Epidermal melanocyte (primary cell): ENCODE measurements around the gene MMP27.

Experiments used
- DNase-seq: peaks from one replicate; pipeline ENCODE4 v3.0.0; 2011; ENCODE audit warnings: low spot score; ENCODE audit not compliant: insufficient read length

The MMP27 gene

DNA sequence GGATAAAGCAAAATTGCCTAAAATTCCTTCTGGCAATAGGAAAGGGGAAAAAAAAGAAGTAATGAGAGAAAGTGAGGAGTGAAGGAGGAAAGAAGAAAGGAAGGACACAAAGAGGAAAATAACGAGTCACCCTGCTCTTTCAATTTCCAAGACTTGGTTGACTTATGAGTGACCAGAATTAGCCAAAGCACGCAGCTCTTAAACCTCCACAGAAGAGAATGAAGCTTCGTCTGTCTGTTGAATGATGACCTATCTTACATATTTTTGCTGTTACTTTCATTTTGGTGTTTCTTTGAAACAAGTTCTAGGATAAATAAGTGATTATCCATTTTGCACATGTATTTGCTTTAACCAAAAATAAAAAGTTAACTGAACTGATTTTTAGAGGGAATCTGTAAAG is 728 bp downstream of the MMP27 start:
- no peak for DNase-seq

DNA sequence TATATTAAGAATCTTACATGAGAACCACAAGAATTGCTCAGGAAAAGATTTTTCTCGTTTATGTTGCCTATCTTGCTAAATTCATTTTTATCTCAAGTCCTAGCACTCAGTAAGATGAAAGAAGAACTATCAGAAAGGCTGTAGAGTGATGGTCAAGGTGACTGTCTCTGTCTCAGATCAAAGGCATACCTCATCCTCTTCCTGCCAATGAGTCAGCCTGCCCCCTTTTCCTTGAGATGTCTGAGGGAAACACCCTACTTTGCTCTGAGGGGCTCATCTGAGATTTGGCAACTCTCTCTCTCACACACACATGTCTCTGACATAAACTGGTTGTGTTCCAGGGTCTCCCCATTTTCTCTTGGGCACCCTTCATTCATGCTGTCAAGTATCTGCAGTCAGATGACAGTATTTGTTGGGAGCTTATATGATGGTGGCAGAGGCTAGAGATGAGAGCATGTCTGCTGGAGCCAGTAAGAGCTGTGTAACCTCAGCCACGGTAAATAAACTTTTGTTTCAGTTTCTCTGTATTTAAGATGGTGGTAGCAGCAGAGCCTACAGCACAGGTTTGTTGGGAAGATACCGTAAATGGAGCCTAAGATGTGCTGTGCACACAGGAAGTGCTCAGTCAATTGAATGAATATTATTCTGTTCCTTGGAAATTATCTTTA is 1.6 kb downstream of the MMP27 start:
- no peak for DNase-seq

DNA sequence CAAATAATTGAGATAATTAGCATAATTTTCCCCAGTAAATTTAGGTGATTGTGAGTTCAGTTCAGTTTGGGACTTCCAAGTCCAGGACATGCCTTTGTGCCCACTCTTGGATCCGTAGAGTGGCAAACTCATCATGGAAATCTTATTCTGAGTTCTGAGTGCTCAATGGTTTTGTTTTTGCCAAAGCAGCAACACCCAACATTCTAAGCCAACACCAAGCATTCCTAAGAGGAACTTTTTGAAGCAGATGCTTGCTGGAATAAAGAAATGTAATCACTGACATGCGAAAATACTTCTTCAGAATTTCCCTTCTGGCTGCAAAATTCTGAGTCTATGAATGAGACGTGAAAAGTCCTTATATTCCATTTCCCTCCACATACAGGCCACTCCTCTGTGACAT is 10.4 kb downstream of the MMP27 start:
- DNase-seq = no peak

DNA sequence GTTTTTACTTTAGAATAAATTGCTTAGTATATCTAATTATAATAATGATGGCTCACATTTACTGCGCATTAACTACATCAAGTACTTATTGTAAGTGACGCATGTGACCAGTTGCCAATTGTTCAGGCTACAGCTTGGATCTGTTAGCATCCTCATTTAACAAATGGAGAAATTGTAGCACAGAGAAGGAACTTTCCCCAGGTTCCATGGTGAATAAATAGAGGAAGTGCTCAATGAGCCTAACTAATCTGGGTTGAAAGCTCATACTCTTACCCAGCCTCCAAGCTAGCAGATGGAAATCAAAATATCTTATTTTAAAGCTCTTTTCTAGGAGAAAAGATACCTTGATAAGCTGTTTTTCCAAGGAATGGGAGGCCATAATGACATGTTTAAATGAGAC is 19.8 kb downstream of the MMP27 start:
- DNase-seq = no peak

DNA sequence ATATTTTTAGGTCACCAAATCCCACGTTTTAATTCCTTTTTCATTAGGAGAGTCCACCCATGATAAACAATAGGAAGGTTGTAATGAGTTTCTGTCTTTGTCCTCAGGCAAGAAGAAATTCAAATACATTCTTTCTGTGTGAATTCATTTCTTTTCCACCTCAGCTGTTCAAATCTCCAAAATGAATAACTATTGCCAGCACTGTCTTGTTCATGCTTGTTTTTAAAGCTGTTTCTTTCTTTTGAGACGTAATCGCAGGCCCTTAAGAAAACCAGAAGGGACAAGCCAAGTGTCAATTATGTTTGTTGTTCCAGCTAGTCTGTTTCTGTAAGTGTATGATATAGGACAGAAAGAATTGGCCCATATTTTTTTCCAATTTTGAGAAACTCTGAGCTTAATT is 20.2 kb downstream of the MMP27 start:
- DNase-seq = no peak

DNA sequence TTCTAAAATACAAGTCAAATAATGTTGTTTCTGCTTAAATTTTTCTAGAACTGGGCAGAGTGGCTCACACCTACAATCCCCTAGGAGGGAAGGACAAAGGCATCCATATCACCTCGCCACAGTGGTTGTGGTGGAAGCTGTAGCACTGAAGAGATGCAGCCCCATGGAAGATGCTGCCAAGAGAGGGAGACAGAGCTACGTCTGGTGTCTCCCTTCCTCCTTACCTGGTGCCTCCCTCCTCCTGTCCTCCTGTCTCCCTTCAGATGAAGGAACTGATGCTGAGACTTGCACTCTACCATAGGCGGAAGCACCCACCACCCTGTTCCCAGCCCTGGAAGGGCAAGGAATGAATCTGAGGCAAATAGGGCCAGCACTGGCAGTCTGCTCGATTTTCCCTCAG is 22.3 kb downstream of the MMP27 start:
- no peak for DNase-seq

DNA sequence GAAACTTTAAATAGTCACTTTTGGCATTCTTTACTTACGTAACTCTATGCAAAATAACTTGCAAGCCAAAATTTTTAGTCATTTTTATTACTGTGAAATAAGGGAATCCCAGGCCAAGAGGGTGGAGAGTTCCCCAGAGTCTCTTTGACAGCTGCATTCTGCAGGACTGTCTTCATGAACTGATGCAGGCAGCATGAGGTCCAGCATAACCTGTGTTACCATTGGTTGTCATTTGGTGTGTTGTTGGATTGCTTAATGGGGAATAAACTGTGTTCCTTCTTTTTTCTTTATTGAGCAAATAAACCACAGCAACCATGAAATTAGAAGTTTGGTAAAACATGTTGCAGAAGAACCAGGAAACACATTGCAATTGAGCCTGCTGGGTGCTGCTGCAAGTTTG is 24.6 kb downstream of the MMP27 start:
- DNase-seq = no peak

DNA sequence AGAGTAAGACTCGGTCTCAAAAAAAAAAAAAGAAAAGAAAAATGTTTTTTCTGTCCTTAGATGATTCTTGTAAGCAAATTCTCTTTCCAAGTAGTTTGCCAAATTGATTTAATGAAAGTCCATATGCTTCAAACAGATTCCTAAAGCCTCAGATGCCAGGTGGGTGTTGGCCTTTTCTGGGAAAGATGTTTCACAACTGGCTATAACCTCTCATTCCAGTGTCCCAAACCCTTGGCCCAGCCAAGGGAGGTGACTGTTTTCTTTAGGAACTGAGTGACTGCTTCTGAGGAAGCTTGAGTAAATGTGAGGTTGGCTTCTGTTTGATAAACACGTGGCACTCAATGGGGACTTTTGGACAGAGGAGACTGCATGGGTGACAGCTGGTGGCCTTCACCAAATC is 27.5 kb downstream of the MMP27 start:
- DNase-seq = no peak

DNA sequence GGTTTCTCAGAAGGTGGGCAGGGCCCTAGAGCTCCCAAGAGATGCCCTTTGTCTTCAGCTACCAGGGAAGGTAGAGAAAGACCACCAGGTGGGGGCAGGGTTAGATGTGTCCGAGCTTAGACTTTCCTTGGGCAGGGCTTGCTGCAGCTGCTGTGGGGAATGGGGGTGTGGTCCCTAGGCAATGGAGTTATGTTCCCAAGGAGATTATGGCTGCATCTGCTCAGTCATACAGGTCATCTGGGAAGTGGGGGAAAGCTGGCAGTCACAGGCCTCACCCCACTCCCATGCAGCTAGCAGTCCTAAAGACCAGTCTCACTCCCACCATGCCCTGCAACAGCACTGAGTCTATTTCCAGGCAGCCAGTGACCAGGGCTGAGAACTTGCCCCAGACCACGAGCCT is 29.5 kb downstream of the MMP27 start:
- DNase-seq = no peak

DNA sequence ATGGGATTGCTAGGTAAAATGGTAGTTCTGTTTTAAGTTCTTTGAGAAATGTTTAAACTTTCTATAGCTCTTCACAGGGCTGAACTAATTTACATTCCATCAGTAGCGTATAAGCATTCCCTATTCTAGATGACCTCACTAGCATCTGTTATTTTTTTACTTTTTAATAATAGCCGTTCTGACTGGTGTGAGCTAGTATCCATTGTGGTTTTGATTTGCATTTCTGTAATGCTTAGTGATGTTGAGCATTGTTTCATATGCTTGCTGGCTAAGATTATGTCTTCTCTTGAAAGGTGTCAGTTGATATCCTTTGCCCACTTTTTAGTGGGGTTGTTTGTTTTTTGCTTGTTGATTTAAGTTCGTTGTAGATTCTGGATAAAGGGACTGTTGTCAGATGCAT is 35.9 kb downstream of the MMP27 start:
- no peak for DNase-seq

DNA sequence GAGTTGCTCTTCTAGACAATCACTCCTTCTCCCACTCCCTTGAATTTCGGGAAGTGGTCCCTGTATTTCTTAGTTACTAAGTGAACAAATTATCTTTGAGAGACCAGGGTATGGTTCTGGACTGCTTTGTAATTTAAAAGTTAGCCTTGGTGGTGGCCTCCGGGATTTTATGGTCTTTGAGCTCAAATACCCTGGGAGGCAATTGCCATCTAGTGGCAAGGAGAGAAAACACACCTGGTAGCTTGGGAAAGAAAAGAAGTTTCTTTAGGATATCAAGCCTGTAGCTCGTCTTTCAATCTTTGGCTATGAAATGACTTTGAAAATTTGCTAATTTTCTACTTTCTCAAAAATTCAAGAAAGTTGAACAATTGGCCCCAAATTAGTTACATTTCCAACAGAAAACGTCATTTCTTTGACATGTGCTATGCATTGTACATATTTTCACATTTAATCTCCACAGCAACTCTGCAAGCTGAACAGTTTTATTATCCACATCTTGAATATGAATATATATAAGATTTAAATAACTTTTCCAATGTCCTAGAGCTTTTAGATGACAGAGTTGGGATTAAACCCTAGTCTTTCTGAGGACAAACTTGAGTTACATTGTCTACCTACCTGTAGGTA is 39.1 kb downstream of the MMP27 start:
- DNase-seq = peak; percentile 53

DNA sequence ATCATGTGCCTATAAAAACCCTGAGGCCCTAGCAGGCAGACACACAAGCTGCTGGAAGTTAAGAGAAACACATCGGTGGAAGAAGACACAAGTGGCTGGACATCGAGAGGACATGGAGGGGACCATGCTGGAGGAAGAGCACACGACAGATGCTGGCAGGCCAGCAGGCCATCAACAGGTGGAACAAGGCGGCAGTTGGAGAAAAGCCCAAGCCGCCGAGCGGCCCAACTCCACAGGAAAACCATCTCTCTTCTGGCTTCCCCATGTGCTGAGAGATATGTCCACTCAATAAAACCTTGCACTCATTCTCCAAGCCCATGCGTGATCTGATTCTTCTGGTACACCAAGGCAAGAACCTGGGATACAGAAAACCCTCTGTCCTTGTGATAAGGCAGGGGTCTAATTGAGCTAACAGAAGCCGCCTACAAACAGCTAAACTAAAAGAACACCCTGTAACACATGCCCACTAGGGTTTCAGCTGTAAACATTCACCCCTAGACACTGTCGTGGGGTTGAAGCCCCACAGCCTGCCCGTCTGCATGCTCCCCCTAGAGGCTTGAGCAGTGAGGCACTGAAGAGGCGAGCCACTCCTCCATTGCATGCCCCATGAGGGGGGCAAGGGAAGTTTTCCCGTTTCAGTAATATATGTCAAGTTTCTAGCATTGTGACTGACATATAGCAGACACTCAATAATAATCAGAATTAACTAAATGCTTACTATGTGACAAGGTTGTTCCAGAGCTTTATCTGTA is 41.4 kb downstream of the MMP27 start:
- no peak for DNase-seq

DNA sequence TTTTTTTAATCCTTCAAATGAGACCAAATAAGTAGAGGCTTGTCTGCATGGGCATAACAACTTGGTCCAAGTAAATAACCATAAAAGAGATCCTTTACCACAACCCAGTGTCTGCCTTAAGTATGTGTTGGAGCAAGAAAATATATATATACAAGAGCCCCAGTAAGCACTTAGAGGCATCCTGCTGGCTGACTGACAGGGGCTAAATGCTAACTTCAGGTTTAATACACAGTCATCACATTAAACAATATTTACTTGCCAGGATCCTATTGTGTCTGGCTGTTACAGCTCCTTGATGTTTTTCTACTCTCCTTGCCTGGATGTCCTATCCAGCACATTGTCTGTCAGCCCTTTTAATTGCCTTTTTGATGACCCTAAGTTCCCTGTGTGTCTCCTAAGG is 43.0 kb downstream of the MMP27 start:
- no peak for DNase-seq

DNA sequence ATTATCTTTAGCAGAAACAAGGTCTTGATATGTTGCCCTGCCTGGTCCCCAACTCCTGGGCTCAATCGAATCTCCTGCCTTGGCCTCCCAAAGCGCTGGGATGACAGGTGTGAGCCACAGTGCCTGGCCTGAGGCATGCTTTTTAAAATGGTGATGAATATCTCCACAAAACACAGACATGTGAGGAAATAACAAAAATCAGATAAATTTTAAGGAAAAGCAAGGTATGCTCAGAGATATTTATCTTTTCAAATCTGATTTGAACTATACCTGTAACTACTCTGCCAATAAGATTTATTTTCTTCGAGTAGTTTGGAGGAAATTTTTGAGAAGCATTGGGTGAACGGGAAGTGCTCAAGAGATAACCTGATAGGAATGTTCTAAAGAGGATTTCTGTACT is 44.5 kb downstream of the MMP27 start:
- DNase-seq = no peak

DNA sequence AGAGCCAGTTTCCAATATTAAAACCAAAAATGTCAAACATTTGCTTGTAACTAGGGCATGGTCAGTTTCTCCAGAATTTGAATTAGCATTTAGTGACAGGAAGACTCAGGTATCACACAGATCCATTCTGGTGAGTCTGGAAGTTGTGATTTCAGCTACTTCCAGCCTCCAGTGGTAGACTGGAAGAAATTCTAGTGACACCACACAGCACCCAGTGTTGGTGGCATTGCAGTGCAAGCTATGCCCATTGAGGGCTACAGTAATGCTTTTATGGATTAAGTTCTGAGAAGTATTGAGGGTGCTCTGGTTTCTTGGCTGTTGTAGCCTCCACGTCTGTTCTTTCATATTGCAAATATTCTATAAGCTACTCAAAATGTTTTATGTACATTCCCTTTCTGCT is 49.0 kb downstream of the MMP27 start:
- DNase-seq = no peak

DNA sequence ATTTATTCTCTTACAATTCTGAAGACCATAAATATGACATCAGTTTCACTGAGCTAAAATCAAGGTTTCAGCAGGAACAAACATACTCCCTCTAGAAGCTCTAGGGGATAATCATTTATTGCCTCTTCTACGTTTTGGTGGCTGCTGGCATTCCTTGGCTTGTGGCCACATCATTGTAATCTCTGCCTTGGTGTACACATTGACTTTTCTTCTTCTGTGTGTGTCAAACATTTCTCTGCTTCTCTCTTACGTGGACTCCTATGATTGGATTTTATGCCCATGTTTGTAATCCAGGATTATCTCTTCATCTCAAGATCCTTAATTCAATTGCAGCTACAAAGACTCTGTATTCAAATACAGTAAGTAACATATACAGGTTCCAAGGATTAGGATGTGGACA is 50.0 kb downstream of the MMP27 start:
- DNase-seq = no peak

DNA sequence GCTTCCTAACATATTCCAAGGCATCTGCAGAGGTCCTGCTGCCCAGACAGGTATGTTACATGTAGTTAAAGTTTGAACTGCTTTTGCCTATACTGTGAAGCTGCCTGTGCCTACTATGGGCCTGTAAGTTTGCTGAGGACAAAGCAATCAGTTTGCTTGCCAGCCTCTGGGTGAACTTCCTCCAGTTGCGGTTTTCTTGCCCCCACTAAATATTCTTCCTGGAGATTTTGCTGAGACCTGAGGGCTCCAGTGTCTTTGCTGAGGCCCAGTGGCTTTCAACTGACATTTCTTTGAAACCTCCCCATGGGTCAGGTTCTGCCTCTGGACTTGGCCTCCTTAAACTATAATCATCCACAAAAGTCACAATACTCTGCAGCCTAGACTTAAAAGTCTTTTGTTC is 50.8 kb downstream of the MMP27 start:
- DNase-seq = no peak

DNA sequence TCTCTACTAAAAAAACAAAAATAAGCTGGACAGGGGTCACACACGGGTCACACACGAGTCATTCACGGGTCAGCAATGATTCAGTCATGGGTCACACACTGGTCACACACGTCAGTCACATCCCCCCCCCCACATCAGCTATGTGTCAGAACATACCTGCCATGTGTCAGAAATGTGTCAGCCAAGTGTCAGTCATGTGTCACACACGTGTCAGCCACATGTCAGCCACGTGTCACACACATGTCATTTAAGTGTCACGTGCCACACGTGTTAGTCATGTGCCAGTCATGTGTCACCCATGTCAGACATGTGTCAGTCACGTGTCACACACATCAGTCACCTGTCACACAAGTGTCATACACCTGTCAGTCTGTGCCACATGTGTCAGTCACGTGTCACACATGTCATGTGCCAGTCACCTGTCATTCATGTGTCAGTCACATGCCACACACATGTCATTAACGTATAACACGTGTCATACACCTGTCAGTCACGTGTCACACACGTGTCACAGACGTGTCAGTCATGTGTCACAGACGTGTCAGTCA is 51.8 kb downstream of the MMP27 start:
- no peak for DNase-seq

DNA sequence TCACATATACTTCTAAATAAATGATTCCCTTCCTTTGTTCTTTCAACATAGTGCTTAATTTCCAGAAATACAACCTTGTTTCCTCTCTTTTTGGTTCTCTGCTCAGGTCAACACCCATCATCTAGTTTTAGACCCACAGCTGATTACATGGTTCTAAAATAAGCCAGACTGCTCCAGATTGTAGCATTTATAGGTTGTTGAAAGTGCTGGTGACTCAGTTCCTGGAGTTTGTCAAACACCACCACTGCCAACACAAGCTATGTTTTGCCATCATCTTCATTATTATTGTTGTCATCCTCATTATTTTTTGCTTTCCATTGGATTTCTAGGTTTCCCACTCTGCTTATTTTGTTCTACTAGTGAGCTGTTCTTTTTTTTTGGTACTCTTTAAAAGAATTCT is 58.1 kb downstream of the MMP27 start:
- DNase-seq = no peak

DNA sequence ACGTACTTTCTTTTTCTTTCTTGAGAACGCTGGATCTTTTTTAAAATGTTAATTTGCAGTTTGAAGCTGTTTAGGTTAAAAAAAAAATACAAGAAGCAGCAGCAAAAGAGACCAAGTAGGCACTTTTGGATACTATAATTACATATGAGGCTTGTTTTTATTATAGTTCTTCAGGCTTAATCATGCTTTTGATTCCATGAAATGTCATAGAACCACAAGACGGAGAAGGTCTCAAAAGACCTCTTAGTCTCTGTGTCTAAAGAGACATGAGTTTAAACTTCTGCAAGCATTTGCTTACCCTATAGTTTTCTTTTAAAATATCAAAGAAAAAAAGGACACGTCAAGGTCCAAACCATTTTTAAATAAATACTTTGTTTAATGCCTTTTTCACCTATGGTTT is 61.6 kb downstream of the MMP27 start:
- DNase-seq = no peak
